ENCODE data around the gene PYGB. TPM values are rescaled to one million over a fixed set of nuclear protein-coding genes. Genes with fewer than 3 reads are reported as not detected.
"Not testable (repeated sequence)": the region's sequence is repeated elsewhere in the genome, so short reads cannot be mapped to it uniquely, and the experiment has no call there.

The PYGB gene
- total RNA-seq, 1 donor from 2014 or later = 46.6 TPM

DNA sequence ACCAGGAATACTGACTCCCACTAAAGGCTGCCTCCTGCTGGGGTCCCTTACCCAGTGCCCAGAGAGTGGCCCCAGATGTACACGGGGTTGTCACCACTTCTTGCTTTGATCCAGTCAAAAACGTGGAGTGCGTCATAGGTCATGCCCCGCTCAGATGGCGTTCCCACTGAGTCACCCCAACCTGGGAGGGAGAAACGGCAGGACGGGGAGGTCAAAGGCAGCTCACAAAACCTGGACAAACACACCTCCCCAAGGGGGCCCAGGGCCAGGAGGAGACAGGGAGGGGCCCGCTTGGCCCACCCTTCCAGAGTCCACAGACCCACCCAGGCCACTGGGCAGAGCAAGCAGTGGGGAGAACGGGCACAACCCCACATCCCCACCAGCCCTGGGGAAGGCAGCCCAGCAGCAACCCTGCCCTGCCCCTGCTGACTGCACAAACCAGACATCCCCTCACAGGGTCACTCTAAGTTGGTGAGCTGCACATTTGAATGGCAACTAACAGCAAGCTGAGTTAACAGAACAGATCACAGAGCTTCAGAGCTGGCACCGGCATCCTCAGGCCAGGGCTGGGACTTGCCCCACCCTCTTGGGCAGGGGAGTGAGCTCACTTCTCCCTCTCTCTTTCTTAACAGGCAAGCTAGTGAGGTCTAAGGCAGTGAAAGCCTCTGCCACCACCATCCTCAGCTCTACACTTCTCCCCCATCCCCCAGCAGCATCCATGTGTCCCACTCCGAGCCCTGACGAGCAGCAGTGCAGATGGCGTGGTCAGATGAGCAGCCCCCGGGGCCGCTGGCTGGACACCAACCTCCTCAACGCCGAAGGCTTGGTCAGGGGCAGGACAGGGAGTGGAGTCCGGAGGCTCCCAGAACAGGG is 61.7 kb downstream of the PYGB start:
- Mint-ChIP-seq H3K27me3 (ENCODE audit: low read depth) (no peaks in the 10 kb centered on the region), H3K4me1 (peaks cover 13% of the 10 kb centered on the region), H3K9me3 (no peaks in the 10 kb centered on the region), H3K36me3 (peaks cover 3% of the 10 kb centered on the region), H3K27ac (no peak overlapping the region), H3K4me3 (no peak overlapping the region)
- TF ChIP-seq CTCF (IDR thresholded peaks at IDR 0.05; ENCODE audit: unreplicated experiment) = no peak
- no peak for DNase-seq (ENCODE audit: low spot score in 2 of 2, unreplicated experiment in 2 of 2)

DNA sequence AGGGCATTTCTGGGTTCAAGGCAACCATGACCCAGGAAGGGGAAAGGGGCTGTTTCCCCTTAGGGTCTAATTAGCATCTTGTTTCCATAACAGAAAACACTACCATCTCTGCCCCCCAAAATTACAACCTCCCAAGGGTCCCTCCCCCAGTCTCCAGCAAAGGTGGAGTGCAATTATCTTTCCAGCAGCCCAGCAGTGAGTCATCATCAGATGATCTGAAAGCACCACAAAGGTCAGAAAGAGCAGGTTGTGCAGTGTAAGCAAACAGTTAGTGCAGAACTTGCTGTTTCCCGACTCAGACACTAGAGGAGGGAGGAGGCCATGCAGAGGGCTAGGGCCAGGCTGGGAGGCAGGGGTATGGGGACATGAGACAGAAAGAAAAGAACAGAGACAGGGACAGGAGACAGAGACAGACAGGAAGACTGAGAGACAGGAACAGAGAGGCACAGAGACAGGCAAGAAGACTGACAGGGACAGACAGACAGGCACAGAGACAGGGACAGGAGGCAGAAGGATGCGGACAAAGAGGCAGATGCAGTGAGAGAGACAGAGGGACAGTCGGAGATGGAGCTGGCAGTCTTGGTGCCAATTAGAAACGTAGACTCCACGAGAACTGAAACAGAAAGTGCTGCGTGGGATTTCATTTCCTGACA is 62.5 kb downstream of the PYGB start:
- Mint-ChIP-seq H3K4me3 (no peak overlapping the region), H3K36me3 (peaks cover 6% of the 10 kb centered on the region), H3K4me1 (peaks cover 13% of the 10 kb centered on the region), H3K27ac (peak overlapping the region; percentile 45), H3K9me3 (no peaks in the 10 kb centered on the region), H3K27me3 (ENCODE audit: low read depth) (no peaks in the 10 kb centered on the region)
- no peak for DNase-seq (ENCODE audit: low spot score in 2 of 2, unreplicated experiment in 2 of 2)
- TF ChIP-seq CTCF (IDR thresholded peaks at IDR 0.05; ENCODE audit: unreplicated experiment) = no peak

GRCh38 chr20:25310921-25311728 is 63.2 kb downstream of the PYGB start:
- peak in 1 of 2 experiments; percentile 5 for DNase-seq (ENCODE audit: low spot score in 2 of 2, unreplicated experiment in 2 of 2)
- peak overlapping the region; percentile 59 for H3K27ac Mint-ChIP-seq
- peaks cover 9% of the 10 kb centered on the region for H3K36me3 Mint-ChIP-seq

GRCh38 chr20:25312716-25313115 is 64.8 kb downstream of the PYGB start:
- Mint-ChIP-seq H3K36me3 (peaks cover 11% of the 10 kb centered on the region), H3K4me1 (peaks cover 13% of the 10 kb centered on the region)
- H3K27me3 Mint-ChIP-seq (ENCODE audit: low read depth); DNase-seq (ENCODE audit: low spot score in 2 of 2, unreplicated experiment in 2 of 2); H3K27ac Mint-ChIP-seq; H3K9me3 Mint-ChIP-seq; H3K4me3 Mint-ChIP-seq: not testable (repeated sequence)

More at GRCh38 chr20:25310921-25311728, 63.2 kb downstream of the PYGB start:
- TF ChIP-seq CTCF (IDR thresholded peaks at IDR 0.05; ENCODE audit: unreplicated experiment) = no peak
- Mint-ChIP-seq H3K4me1 (peaks cover 13% of the 10 kb centered on the region), H3K4me3 (no peak overlapping the region), H3K27me3 (ENCODE audit: low read depth) (no peaks in the 10 kb centered on the region), H3K9me3 (no peaks in the 10 kb centered on the region)

DNA sequence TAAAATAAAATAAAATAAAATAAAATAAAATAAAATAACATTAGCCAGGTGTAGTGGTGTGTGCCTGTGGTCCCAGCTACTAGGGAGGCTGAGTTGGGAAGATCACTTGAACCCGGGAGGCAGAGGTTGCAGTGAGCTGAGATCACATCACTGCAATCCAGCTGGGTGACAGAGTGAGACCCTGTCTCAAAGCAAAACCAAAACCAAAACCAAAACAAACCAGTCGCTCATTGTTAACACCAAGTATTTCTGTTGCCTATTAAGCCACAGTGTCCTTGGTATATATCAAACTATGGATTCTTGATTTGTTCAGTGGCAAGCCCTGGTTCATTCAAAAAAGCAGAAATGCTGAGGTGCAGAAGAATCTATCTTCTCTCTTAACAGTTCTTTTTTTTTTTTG is 65.7 kb downstream of the PYGB start:
- H3K9me3 Mint-ChIP-seq = no peaks in the 10 kb centered on the region
- no peaks in the 10 kb centered on the region for H3K27me3 Mint-ChIP-seq (ENCODE audit: low read depth)
- H3K4me1 Mint-ChIP-seq = peaks cover 13% of the 10 kb centered on the region
- TF ChIP-seq CTCF (IDR thresholded peaks at IDR 0.05; ENCODE audit: unreplicated experiment) = no peak
- peaks cover 11% of the 10 kb centered on the region for H3K36me3 Mint-ChIP-seq
- no peak for DNase-seq (ENCODE audit: low spot score in 2 of 2, unreplicated experiment in 2 of 2)
- no peak overlapping the region for H3K4me3 Mint-ChIP-seq
- no peak overlapping the region for H3K27ac Mint-ChIP-seq

Data from mesothelial cell of epicardium (in vitro differentiated cells).